GM18498 (cell line): ENCODE data around the gene ACBD5.

ENCODE experiments used
- ATAC-seq: cut with Tn5 transposase; IDR thresholded peaks from one replicate; pipeline ENCODE4 v1.9.1; 2021; ENCODE audit warnings: mild to moderate bottlenecking, moderate library complexity; ENCODE audit not compliant: unreplicated experiment

ACBD5 gene

DNA sequence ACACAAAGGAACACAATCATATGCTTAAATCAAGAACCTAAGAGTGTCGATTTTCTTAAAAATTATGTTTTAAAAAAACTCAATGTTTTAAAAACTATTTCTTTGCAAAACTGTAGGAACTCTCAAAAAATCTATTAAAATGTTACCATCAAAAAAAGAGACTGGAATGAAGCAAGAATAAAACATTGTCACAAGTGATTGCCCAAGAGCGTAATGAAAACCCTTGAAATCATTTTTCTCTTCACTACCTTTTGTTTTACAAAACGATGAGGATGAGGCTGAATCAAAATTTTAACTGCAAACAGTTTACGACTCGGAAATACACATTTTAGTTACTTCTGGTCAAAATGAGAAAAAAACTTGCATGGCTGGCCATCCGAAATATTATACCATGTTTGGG lies 87.3 kb downstream of the ACBD5 start:
- no peak for ATAC-seq

DNA sequence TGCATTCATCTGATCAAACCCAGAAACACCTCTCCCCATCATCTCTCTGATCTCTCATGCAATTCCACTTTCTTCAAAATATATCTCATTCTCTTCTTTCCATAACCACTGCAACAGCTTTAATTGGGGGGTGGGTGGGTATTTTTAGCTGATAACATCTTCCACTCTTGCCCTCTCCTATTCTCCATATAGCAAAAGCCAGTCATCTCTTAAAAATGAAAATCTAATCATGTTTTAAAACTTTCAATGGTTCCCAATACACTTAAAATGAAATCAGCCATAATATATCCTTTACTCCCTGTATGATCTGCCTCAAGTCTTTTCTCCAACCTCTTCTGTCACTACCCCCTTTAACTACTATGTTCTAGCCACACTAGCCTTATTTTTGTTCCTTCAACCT lies 87.9 kb downstream of the ACBD5 start:
- ATAC-seq = no peak

GRCh38 chr10:27150261-27150660 lies 90.3 kb downstream of the ACBD5 start:
- no peak for ATAC-seq

GRCh38 chr10:27147701-27148100 lies 92.9 kb downstream of the ACBD5 start:
- ATAC-seq = no peak

GRCh38 chr10:27145937-27146336 lies 94.7 kb downstream of the ACBD5 start:
- ATAC-seq = no peak
